IPS DF 6.9 (cell line): ENCODE measurements around the gene RAET1G.
"Not testable (repeated sequence)": the region's sequence is repeated elsewhere in the genome, so short reads cannot be mapped to it uniquely, and the experiment has no call there.

Source experiments
- DNase-seq: peaks from one replicate; pipeline ENCODE4 v3.0.0-alpha.2; 2013; ENCODE audit warnings: low read depth, low spot score
- H3K27ac ChIP-seq: one replicate; pipeline ENCODE4 v1.5.1; 2013; ENCODE audit warnings: low read length, control low read depth
- H3K27me3 ChIP-seq: 2 replicates; pipeline ENCODE4 v1.6.1; 2013; ENCODE audit warnings: mild to moderate bottlenecking, low read length; ENCODE audit not compliant: control insufficient read depth, insufficient read depth
- H3K36me3 ChIP-seq: 2 replicates; pipeline ENCODE4 v1.6.1; 2013; ENCODE audit warnings: low read length; ENCODE audit not compliant: control insufficient read depth, insufficient read depth
- H3K4me1 ChIP-seq: 2 replicates; pipeline ENCODE4 v1.6.1; 2013; ENCODE audit warnings: low read length; ENCODE audit not compliant: control insufficient read depth, insufficient read depth
- H3K4me3 ChIP-seq: 2 replicates; pipeline ENCODE4 v1.5.1; 2013; ENCODE audit warnings: mild to moderate bottlenecking, low read length
- H3K9me3 ChIP-seq: 2 replicates; pipeline ENCODE4 v1.6.1; 2013; ENCODE audit warnings: low read length, inconsistent platforms; ENCODE audit not compliant: control insufficient read depth, insufficient read depth
- WGBS: extraction: QIAGEN DNeasy Blood & Tissue Kit; methylation state at CpG from one replicate; pipeline ENCODE4 v1.1.7; 2013; ENCODE audit warnings: mixed read lengths, missing lambda C conversion rate; ENCODE audit not compliant: insufficient read length, insufficient coverage; 5-methylcytosine and 5-hydroxymethylcytosine counted together

The RAET1G gene

DNA sequence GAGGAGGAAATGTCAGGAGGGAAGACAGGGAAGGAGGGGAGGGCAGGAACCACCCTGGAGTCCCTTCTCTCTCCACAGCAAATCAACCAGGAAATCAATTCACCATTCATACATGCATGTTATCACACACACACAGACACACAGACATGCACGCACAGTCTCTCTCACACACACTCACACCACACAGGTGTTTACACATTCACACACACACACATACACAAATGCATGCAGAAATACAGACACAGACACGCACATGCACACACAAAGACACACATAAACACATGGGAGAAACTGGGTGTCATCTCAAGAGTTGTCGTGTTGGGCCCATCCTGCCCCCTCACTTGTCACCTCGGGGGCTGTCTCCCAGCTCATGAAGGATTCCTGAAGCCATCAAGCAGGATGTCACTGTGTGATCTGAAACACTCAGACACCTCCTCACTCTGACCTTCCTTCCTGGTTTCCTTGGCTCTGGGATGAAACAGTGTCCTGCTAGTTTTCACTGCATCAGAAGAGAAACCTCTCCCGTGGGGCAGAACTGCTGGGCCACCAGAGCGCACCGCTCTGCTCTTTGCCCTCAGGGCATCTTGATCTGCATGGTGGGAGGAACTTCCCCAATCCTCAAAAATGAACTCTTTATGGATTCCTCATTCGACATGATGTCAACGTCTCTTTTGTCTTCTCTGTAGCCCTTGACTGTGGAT is 9.2 kb downstream of the RAET1G start:
- Histone ChIP-seq H3K27me3 (no peaks in the 10 kb centered on the region), H3K4me1 (no peaks in the 10 kb centered on the region), H3K9me3 (peaks cover 2% of the 10 kb centered on the region; the same call in 1 of the 2 replicates), H3K36me3 (no peaks in the 10 kb centered on the region), H3K27ac (no peak overlapping the region), H3K4me3 (no peak overlapping the region)
- no peak for DNase-seq
- no CpG with 5 or more reads among the region's 9 CpGs for WGBS

DNA sequence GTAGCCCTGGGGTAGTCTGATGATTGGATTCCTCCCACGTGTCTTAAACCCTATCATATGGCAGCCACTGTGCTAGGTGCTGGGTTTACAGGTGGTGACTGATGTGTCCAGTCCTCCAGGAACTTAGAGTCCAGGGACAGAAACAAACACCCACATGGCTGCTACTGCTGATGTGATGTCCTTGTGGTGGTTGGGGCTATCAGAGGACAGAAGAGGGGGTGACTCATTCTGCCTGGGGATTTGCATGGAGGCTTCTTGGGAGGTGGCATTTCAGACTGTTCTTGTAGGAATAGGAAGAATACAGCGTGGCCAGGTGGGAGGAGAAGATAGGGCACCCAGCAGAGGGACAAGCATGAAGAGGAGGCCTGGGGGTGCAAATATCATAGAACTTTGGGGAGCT is 9.8 kb downstream of the RAET1G start:
- no peak for DNase-seq
- WGBS: no CpG with 5 or more reads among the region's 2 CpGs
- Histone ChIP-seq H3K27me3 (no peaks in the 10 kb centered on the region), H3K4me3 (no peak overlapping the region), H3K4me1 (no peaks in the 10 kb centered on the region), H3K27ac (no peak overlapping the region), H3K36me3 (no peaks in the 10 kb centered on the region), H3K9me3 (peaks cover 2% of the 10 kb centered on the region)

DNA sequence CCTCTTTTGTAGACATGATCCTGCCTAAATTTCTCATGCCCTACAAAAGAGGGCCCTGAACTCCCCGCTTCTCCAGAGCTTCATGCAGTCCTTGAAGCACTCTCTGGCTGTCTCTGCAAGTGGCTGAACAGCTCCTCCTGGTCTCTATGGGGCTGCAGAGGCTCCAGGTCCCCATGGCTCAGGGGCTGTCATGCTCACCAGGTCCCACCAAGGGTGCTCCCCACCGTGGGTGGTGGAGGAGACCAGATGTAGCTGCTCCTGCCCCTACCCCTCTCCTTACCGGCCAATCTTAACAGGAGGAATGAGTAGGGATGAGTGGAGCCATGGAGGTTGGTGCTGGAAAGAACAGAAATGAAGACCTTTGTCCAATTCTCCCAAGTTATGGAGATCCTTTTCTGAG is 10.2 kb downstream of the RAET1G start:
- H3K27me3 ChIP-seq, H3K27ac ChIP-seq, DNase-seq, H3K36me3 ChIP-seq, H3K4me3 ChIP-seq, H3K4me1 ChIP-seq, H3K9me3 ChIP-seq: not testable (repeated sequence)
- no CpG with 5 or more reads among the region's 3 CpGs for WGBS

DNA sequence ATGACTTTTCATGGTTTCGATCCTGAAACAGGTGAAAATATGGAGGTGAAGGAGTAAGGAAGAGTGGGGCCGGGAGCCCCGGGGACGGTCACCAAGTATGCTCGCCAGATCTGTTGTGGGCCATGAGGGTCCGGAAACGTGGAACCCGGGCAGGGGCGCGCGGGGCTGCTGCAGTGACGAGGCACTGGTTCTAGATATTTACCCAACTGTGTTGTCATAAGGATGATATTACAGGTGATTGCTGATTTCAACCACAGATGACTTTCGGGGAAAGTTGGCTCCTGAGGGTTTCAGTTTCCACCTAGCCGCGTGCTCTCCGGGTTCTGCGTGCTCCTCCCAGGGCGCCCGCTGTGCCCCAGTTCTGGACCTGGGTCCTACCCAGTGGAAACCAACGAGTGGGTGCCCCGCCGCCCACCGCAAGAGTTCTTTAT is 12.2 kb downstream of the RAET1G start:
- WGBS: no CpG with 5 or more reads among the region's 23 CpGs
- DNase-seq: no peak
- H3K4me3 ChIP-seq: no peak overlapping the region
- H3K9me3 ChIP-seq: peaks cover 2% of the 10 kb centered on the region
- no peaks in the 10 kb centered on the region for H3K4me1 ChIP-seq
- H3K27ac ChIP-seq: no peak overlapping the region
- no peaks in the 10 kb centered on the region for H3K36me3 ChIP-seq
- H3K27me3 ChIP-seq: no peaks in the 10 kb centered on the region

DNA sequence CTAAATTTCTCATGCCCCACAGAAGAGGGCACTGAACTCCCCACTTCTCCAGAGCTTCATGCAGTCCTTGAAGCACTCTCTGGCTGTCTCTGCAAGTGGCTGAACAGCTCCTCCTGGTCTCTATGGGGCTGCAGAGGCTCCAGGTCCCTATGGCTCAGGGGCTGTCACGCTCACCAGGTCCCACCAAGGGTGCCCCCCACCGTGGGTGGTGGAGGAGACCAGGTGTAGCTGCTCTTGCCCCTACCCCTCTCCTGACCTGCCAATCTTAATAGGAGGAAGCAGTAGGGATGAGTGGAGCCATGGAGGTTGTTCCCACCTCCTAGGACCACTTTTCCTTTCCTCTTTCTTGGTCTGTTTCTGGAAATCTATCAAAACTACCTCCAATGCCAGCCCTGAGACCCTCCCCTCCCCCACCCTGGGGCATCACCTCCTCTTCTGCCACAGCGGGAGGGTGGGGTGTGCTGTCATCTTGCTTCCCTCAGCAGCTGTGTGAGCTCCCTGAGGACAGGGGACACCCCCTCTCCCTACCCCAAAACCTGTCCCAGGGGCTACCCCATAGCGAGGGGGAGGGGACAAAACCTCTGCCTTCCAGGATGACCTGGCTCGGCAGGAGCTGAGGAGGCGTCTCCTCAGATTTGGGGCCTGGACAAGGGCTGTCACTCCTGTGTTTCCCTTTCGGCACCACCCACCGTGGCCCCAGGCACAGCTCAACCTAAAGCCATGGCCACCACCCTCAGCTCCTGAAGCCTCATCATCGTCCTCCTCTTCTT is 13.0 kb downstream of the RAET1G start:
- no CpG with 5 or more reads among the region's 9 CpGs for WGBS
- H3K27ac ChIP-seq: no peak overlapping the region
- H3K4me1 ChIP-seq: no peaks in the 10 kb centered on the region
- no peak overlapping the region for H3K4me3 ChIP-seq
- H3K9me3 ChIP-seq: peaks cover 2% of the 10 kb centered on the region
- H3K36me3 ChIP-seq: no peaks in the 10 kb centered on the region
- H3K27me3 ChIP-seq: no peaks in the 10 kb centered on the region
- DNase-seq: no peak

DNA sequence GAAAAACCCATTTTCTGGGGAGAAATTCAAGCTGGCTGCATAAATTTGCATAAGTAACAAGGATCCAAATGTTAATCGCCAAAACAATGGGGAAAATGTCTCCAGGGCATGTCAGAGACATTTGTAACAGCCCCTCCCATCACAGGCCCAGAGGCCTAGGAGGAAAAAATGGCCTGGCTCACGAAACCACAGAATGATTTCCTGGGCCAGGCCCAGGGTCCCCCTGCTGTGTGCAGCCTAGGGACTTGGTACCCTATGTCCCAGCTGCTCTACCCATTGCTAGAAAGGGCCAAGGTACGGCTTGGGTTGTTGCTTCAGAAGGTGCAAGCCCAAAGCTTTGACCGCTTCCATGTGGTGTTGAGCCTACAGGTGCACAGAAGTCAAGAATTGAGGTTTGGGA is 14.4 kb downstream of the RAET1G start:
- H3K27me3 ChIP-seq, DNase-seq, H3K27ac ChIP-seq, H3K9me3 ChIP-seq, H3K36me3 ChIP-seq, H3K4me1 ChIP-seq, H3K4me3 ChIP-seq: not testable (repeated sequence)
- WGBS: no CpG with 5 or more reads among the region's 4 CpGs

DNA sequence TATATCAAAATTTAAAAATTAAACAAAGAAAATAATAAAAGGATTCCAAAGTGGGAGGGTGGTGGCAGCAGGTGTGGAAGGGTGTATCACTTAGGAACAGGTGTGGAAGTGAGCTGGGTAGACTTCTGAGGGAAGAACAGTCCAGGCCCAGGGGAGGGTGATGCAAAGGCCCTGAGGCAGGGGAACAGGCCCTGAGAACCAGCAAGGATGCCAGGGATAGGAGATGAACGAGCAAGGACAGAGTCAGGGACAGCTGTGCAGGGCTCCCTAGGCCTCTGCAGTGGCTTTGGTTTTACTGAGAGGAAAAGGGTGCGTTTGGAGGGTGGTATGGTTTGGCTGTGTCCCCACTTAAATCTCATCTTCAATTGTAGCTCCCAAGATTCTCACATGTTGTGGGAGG is 15.6 kb downstream of the RAET1G start:
- WGBS: no CpG with 5 or more reads among the region's 2 CpGs
- no peak for DNase-seq
- no peak overlapping the region for H3K27ac ChIP-seq
- no peak overlapping the region for H3K4me3 ChIP-seq
- no peaks in the 10 kb centered on the region for H3K27me3 ChIP-seq
- H3K36me3 ChIP-seq: no peaks in the 10 kb centered on the region
- H3K4me1 ChIP-seq: 0 out of 2 replicates have a peak, but pooled peaks cover 2% of the 10 kb centered on the region
- H3K9me3 ChIP-seq: peaks cover 2% of the 10 kb centered on the region

DNA sequence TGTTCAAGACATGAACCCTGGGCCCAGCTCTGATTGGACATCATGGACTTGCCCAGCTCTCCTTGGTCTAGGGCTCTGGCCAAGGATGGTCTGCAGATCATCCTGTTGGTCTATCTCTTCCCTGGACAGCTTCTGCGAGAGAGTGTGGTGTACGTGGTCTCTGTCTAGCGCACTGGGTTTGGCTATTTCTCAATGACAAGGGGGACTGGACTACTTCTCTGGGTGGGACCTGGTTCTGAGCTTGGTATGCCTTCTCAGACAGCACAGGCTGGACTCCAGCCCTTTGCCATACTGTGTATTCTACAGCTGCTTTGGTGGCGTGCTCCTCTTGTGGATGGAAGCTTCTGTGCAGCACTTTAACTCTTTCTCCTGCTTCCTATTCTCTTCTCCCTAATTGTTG is 16.5 kb downstream of the RAET1G start:
- peaks cover 2% of the 10 kb centered on the region for H3K9me3 ChIP-seq
- no peaks in the 10 kb centered on the region for H3K27me3 ChIP-seq
- no peak overlapping the region for H3K4me3 ChIP-seq
- H3K36me3 ChIP-seq: no peaks in the 10 kb centered on the region
- no peak overlapping the region for H3K27ac ChIP-seq
- DNase-seq: no peak
- 0 out of 2 replicates have a peak, but pooled peaks cover 2% of the 10 kb centered on the region for H3K4me1 ChIP-seq
- no CpG with 5 or more reads among the region's 4 CpGs for WGBS

DNA sequence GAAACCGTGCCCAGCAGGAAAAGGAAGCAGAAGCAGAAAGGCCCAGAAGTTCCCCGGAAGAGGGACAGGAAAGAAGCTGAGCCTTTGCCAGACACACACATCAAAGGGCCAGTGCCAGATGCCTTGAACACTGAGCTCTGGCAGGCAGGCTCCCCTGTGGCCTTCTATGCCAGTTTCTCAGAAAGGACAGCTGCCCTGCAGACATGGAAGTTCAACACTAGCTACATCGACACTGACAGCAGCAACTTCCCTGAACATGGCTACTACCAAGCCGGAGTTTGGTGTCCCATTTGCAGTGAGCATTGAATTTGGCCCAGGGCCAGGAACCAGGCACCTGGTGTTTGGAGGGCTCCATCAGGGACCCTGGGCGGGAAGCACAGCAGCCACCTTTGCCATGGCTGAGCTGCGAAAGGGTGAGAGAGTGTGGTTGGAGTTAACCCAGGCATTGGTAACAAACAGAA is 17.0 kb downstream of the RAET1G start:
- WGBS: no CpG with 5 or more reads among the region's 6 CpGs
- Histone ChIP-seq H3K27ac (no peak overlapping the region), H3K4me1 (0 out of 2 replicates have a peak, but pooled peaks cover 2% of the 10 kb centered on the region), H3K27me3 (no peaks in the 10 kb centered on the region), H3K36me3 (no peaks in the 10 kb centered on the region), H3K4me3 (no peak overlapping the region), H3K9me3 (peaks cover 2% of the 10 kb centered on the region)
- DNase-seq: no peak

DNA sequence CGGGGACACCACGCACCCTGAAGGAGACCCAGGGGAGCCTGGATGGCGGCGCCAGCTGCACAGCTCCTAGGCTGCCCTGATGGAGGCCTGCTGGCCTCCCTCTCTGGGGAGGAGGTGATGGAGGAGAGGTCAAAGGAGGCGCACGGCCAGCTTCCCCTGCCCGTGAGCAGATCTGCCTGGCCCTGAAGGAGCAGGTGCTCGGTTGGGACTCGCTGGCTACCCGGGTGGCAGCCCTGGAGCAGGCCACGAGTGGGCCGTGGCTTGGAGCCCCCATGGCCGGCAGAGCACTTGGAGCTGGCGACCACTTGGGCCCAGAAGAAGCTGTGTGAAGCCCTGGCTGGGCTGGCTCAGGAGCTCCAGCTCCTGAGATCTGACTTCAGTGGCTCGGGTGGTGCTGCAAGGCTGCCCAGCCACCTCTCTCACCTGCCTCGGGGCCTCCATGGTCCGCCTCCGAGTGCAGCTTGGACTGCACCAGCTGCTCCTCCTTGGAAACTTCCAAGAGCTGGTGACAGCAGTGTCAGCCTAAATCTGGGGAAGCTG is 17.5 kb downstream of the RAET1G start:
- H3K27me3 ChIP-seq: no peaks in the 10 kb centered on the region
- H3K36me3 ChIP-seq: no peaks in the 10 kb centered on the region
- no peak overlapping the region for H3K27ac ChIP-seq
- no CpG with 5 or more reads among the region's 18 CpGs for WGBS
- DNase-seq: no peak
- H3K4me1 ChIP-seq: 0 out of 2 replicates have a peak, but pooled peaks cover 2% of the 10 kb centered on the region
- H3K4me3 ChIP-seq: no peak overlapping the region; the same call in 1 of the 2 replicates
- H3K9me3 ChIP-seq: peaks cover 2% of the 10 kb centered on the region
